ENCODE measurements around the gene LGSN. TPM values are rescaled to one million over a fixed set of nuclear protein-coding genes. Genes with fewer than 3 reads are reported as not detected.

Gene LGSN
- total RNA-seq, 1 donor from 2014 or later: not detected

GRCh38 chr6:63352544-63353285 is 32.9 kb upstream of the LGSN start:
- peaks cover 9% of the 10 kb centered on the region for H3K4me1 Mint-ChIP-seq (ENCODE audit: unreplicated experiment)
- no peaks in the 10 kb centered on the region for H3K27me3 Mint-ChIP-seq (ENCODE audit: unreplicated experiment)
- no peak for DNase-seq (ENCODE audit: extremely low spot score, unreplicated experiment)
- no peaks in the 10 kb centered on the region for H3K36me3 Mint-ChIP-seq (ENCODE audit: unreplicated experiment)
- peaks cover 6% of the 10 kb centered on the region for H3K9me3 Mint-ChIP-seq (ENCODE audit: unreplicated experiment)
- no peak overlapping the region for H3K4me3 Mint-ChIP-seq (ENCODE audit: unreplicated experiment)
- H3K27ac Mint-ChIP-seq (ENCODE audit: unreplicated experiment): no peak overlapping the region
- TF ChIP-seq CTCF (IDR thresholded peaks at IDR 0.05): peak; percentile 61

GRCh38 chr6:63352069-63352543 is 32.3 kb upstream of the LGSN start:
- no peaks in the 10 kb centered on the region for H3K36me3 Mint-ChIP-seq (ENCODE audit: unreplicated experiment)
- TF ChIP-seq CTCF (IDR thresholded peaks at IDR 0.05): peak; percentile 50
- H3K27me3 Mint-ChIP-seq (ENCODE audit: unreplicated experiment): no peaks in the 10 kb centered on the region
- peaks cover 6% of the 10 kb centered on the region for H3K9me3 Mint-ChIP-seq (ENCODE audit: unreplicated experiment)
- DNase-seq (ENCODE audit: extremely low spot score, unreplicated experiment): no peak
- H3K4me1 Mint-ChIP-seq (ENCODE audit: unreplicated experiment): peaks cover 14% of the 10 kb centered on the region
- no peak overlapping the region for H3K27ac Mint-ChIP-seq (ENCODE audit: unreplicated experiment)
- no peak overlapping the region for H3K4me3 Mint-ChIP-seq (ENCODE audit: unreplicated experiment)

- no peak for TF ChIP-seq CTCF (IDR thresholded peaks at IDR 0.05)
- Mint-ChIP-seq H3K9me3 (ENCODE audit: unreplicated experiment) (peaks cover under 1% of the 10 kb centered on the region), H3K27me3 (ENCODE audit: unreplicated experiment) (no peaks in the 10 kb centered on the region), H3K36me3 (ENCODE audit: unreplicated experiment) (no peaks in the 10 kb centered on the region), H3K27ac (ENCODE audit: unreplicated experiment) (no peak overlapping the region), H3K4me3 (ENCODE audit: unreplicated experiment) (no peak overlapping the region), H3K4me1 (ENCODE audit: unreplicated experiment) (peaks cover 14% of the 10 kb centered on the region)
- no peak for DNase-seq (ENCODE audit: extremely low spot score, unreplicated experiment)
These were observed 29.6 kb upstream of the LGSN start for GRCh38 chr6:63349401-63349800.

- DNase-seq (ENCODE audit: extremely low spot score, unreplicated experiment): no peak
- no peaks in the 10 kb centered on the region for H3K27me3 Mint-ChIP-seq (ENCODE audit: unreplicated experiment)
- H3K9me3 Mint-ChIP-seq (ENCODE audit: unreplicated experiment): no peaks in the 10 kb centered on the region
- H3K36me3 Mint-ChIP-seq (ENCODE audit: unreplicated experiment): no peaks in the 10 kb centered on the region
- peaks cover 14% of the 10 kb centered on the region for H3K4me1 Mint-ChIP-seq (ENCODE audit: unreplicated experiment)
- H3K4me3 Mint-ChIP-seq (ENCODE audit: unreplicated experiment): no peak overlapping the region
- no peak for TF ChIP-seq CTCF (IDR thresholded peaks at IDR 0.05)
- no peak overlapping the region for H3K27ac Mint-ChIP-seq (ENCODE audit: unreplicated experiment)
These were observed 29.1 kb upstream of the LGSN start for GRCh38 chr6:63348836-63349235.

GRCh38 chr6:63347599-63347998 is 27.8 kb upstream of the LGSN start:
- H3K27me3 Mint-ChIP-seq (ENCODE audit: unreplicated experiment): no peaks in the 10 kb centered on the region
- DNase-seq (ENCODE audit: extremely low spot score, unreplicated experiment): no peak
- H3K27ac Mint-ChIP-seq (ENCODE audit: unreplicated experiment): peak overlapping the region; percentile 20
- H3K36me3 Mint-ChIP-seq (ENCODE audit: unreplicated experiment): no peaks in the 10 kb centered on the region
- no peak for TF ChIP-seq CTCF (IDR thresholded peaks at IDR 0.05)
- no peak overlapping the region for H3K4me3 Mint-ChIP-seq (ENCODE audit: unreplicated experiment)
- H3K4me1 Mint-ChIP-seq (ENCODE audit: unreplicated experiment): peaks cover 14% of the 10 kb centered on the region
- no peaks in the 10 kb centered on the region for H3K9me3 Mint-ChIP-seq (ENCODE audit: unreplicated experiment)
